ENCODE data around the gene PEDS1. TPM values are rescaled to one million over a fixed set of nuclear protein-coding genes. Genes with fewer than 3 reads are reported as not detected.

Gene PEDS1
- total RNA-seq, 1 experiment from 2014 or later, result 53.8 TPM

GRCh38 chr20:50194831-50195523 is 41.5 kb upstream of the PEDS1 start:
- Histone ChIP-seq H3K9me3 (ENCODE audit: low read length) (no peaks in the 10 kb centered on the region), H3K4me3 (ENCODE audit: low read length) (no peak overlapping the region), H3K27me3 (ENCODE audit: low read length) (no peaks in the 10 kb centered on the region), H3F3A (ENCODE audit: low read length, unreplicated experiment) (peaks cover 5% of the 10 kb centered on the region), H3K4me1 (ENCODE audit: insufficient read depth, low read length) (peaks cover 16% of the 10 kb centered on the region), H3K9ac (ENCODE audit: low read length) (no peak overlapping the region), H3K79me2 (ENCODE audit: low read length) (peaks cover 47% of the 10 kb centered on the region), H3K4me2 (ENCODE audit: low read length) (peak overlapping the region; percentile 95; the same call in 1 of the 2 replicates), H3K27ac (ENCODE audit: low read length) (no peak overlapping the region), H4K20me1 (ENCODE audit: low read length) (peaks cover 28% of the 10 kb centered on the region), H2AFZ (ENCODE audit: low read length) (no peak overlapping the region), H3K9me2 (replicated peaks; ENCODE audit: low read length) (no peaks in the 10 kb centered on the region), H3K36me3 (ENCODE audit: low read depth, low read length) (peaks cover 12% of the 10 kb centered on the region; the same call in 1 of the 2 replicates)
- ATAC-seq (no peak), DNase-seq (no peak)
- no TSS peak for BruUV-seq (replicated peaks)
- intact Hi-C loops (cut with micrococcal nuclease), result loop anchor here (5.0 kb wide), 1 partner anchor 112 kb away; no protein-coding TSS in a partner anchor
- ChIA-PET CTCF (no interaction called here), POLR2A (ENCODE audit: unreplicated experiment) (no interaction called here)
- TF ChIP-seq EZH2 (IDR thresholded peaks at IDR 0.05; ENCODE audit: low read length, unreplicated experiment), result no peak
- TF ChIP-seq EZH2phosphoT487 (IDR thresholded peaks at IDR 0.05; ENCODE audit: borderline replicate concordance, low read length), result no peak
- no peak for TF ChIP-seq CTCF (conservative IDR thresholded peaks at IDR 0.05; ENCODE audit: low read depth, low read length)

GRCh38 chr20:50194422-50194830 is 40.9 kb upstream of the PEDS1 start:
- POLR2A ChIA-PET (ENCODE audit: unreplicated experiment), result no interaction called here
- peaks cover 12% of the 10 kb centered on the region; the same call in 1 of the 2 replicates for H3K36me3 ChIP-seq (ENCODE audit: low read depth, low read length)
- TF ChIP-seq EZH2phosphoT487 (IDR thresholded peaks at IDR 0.05; ENCODE audit: borderline replicate concordance, low read length) (no peak), EZH2 (IDR thresholded peaks at IDR 0.05; ENCODE audit: low read length, unreplicated experiment) (no peak), CTCF (conservative IDR thresholded peaks at IDR 0.05; ENCODE audit: low read depth, low read length) (no peak)
- H3K4me3 ChIP-seq (ENCODE audit: low read length), result peak overlapping the region; percentile 96; the same call in 1 of the 2 replicates
- no peak overlapping the region for H2AFZ ChIP-seq (ENCODE audit: low read length)
- H3K4me1 ChIP-seq (ENCODE audit: insufficient read depth, low read length), result peaks cover 19% of the 10 kb centered on the region
- H3K4me2 ChIP-seq (ENCODE audit: low read length), result peak overlapping the region; percentile 95; the same call in 1 of the 2 replicates
- CTCF ChIA-PET, result no interaction called here
- no peaks in the 10 kb centered on the region for H3K27me3 ChIP-seq (ENCODE audit: low read length)
- peaks cover 5% of the 10 kb centered on the region for H3F3A ChIP-seq (ENCODE audit: low read length, unreplicated experiment)
- peaks cover 47% of the 10 kb centered on the region for H3K79me2 ChIP-seq (ENCODE audit: low read length)
- no peaks in the 10 kb centered on the region for H3K9me2 ChIP-seq (replicated peaks; ENCODE audit: low read length)
- H3K27ac ChIP-seq (ENCODE audit: low read length), result no peak overlapping the region
- DNase-seq (no peak), ATAC-seq (no peak)
- intact Hi-C loops (cut with micrococcal nuclease), result loop anchor here (5.0 kb wide), 1 partner anchor 113 kb away; no protein-coding TSS in a partner anchor
- H4K20me1 ChIP-seq (ENCODE audit: low read length), result peaks cover 28% of the 10 kb centered on the region
- no TSS peak for BruUV-seq (replicated peaks)
- no peaks in the 10 kb centered on the region for H3K9me3 ChIP-seq (ENCODE audit: low read length)
- no peak overlapping the region for H3K9ac ChIP-seq (ENCODE audit: low read length)

DNA sequence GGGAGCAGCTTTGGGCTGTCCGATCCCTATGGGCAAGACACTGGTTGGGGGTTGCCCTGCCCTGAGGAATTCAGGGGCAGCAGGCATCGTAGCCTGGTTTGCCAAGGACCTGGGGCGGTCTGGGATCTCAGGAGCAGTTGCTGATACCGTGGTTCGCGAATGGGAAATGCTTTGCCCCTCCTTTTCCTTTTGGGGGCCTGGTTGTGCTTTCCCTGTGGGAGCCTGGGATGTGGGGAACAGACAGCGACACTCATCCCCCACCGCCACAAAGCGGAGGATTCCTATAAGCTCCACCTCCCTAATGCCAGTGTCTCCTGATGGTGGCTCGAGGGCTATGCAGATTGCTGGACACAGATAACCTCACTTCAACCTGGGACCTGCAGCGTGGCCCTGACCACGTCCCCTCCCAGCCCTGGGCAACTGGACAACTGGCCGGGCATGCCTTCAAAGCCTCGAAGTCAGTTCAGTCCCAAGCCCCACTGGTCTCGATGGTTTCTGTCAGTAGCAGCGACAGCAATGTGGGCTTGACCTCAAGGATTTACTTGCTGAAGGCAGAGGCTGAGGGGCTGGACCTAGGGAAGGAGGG is 40.4 kb upstream of the PEDS1 start:
- Histone ChIP-seq H2AFZ (ENCODE audit: low read length) (no peak overlapping the region), H3K27me3 (ENCODE audit: low read length) (no peaks in the 10 kb centered on the region), H3K4me3 (ENCODE audit: low read length) (peak overlapping the region; percentile 96), H3K79me2 (ENCODE audit: low read length) (peaks cover 47% of the 10 kb centered on the region), H3K9me2 (replicated peaks; ENCODE audit: low read length) (no peaks in the 10 kb centered on the region), H3K4me1 (ENCODE audit: insufficient read depth, low read length) (peaks cover 19% of the 10 kb centered on the region), H4K20me1 (ENCODE audit: low read length) (peaks cover 28% of the 10 kb centered on the region), H3K9ac (ENCODE audit: low read length) (peak overlapping the region; percentile 94), H3K9me3 (ENCODE audit: low read length) (no peaks in the 10 kb centered on the region), H3K36me3 (ENCODE audit: low read depth, low read length) (peaks cover 12% of the 10 kb centered on the region; the same call in 1 of the 2 replicates), H3K27ac (ENCODE audit: low read length) (no peak overlapping the region), H3F3A (ENCODE audit: low read length, unreplicated experiment) (peaks cover 5% of the 10 kb centered on the region), H3K4me2 (ENCODE audit: low read length) (peak overlapping the region; percentile 95)
- POLR2A ChIA-PET (ENCODE audit: unreplicated experiment), result no interaction called here
- TF ChIP-seq EZH2 (IDR thresholded peaks at IDR 0.05; ENCODE audit: low read length, unreplicated experiment), result no peak
- no peak for TF ChIP-seq EZH2phosphoT487 (IDR thresholded peaks at IDR 0.05; ENCODE audit: borderline replicate concordance, low read length)
- no peak for TF ChIP-seq CTCF (conservative IDR thresholded peaks at IDR 0.05; ENCODE audit: low read depth, low read length)
- intact Hi-C loops (cut with micrococcal nuclease), result loop anchor here (5.0 kb wide), 1 partner anchor 113 kb away; no protein-coding TSS in a partner anchor
- no TSS peak for BruUV-seq (replicated peaks)
- CTCF ChIA-PET, result no interaction called here
- no peak for DNase-seq
- no peak for ATAC-seq
